ENCODE results near the gene SLC7A6OS.

The SLC7A6OS gene

GRCh38 chr16:68335175-68335574 lies 24.4 kb upstream of the SLC7A6OS start:
- Histone ChIP-seq H3K79me2 (ENCODE audit: low read length) (no peaks in the 10 kb centered on the region), H3K9me2 (replicated peaks; ENCODE audit: insufficient read depth, low read length) (no peaks in the 10 kb centered on the region), H3K4me3 (ENCODE audit: low read length) (no peak overlapping the region), H3K9ac (ENCODE audit: low read length) (no peak overlapping the region), H3K4me1 (ENCODE audit: low read length) (peaks cover 15% of the 10 kb centered on the region), H2AFZ (ENCODE audit: low read length) (no peak overlapping the region), H3K27me3 (replicated peaks; ENCODE audit: insufficient read depth, low read length) (no peaks in the 10 kb centered on the region), H3K36me3 (replicated peaks; ENCODE audit: insufficient read depth, low read length) (peaks cover 16% of the 10 kb centered on the region), H3K27ac (ENCODE audit: low read length) (no peak overlapping the region), H3K9me3 (replicated peaks; ENCODE audit: insufficient read depth, low read length) (no peaks in the 10 kb centered on the region), H3K4me2 (ENCODE audit: low read depth, low read length) (no peak overlapping the region), H3F3A (ENCODE audit: insufficient read depth, low read length) (peaks cover 18% of the 10 kb centered on the region), H4K20me1 (ENCODE audit: insufficient read depth, low read length) (no peaks in the 10 kb centered on the region)
- no peak for DNase-seq
- no peak for TF ChIP-seq EZH2 (optimal IDR thresholded peaks at IDR 0.05; ENCODE audit: low read depth, low read length)
- TF ChIP-seq, protein P1, sequence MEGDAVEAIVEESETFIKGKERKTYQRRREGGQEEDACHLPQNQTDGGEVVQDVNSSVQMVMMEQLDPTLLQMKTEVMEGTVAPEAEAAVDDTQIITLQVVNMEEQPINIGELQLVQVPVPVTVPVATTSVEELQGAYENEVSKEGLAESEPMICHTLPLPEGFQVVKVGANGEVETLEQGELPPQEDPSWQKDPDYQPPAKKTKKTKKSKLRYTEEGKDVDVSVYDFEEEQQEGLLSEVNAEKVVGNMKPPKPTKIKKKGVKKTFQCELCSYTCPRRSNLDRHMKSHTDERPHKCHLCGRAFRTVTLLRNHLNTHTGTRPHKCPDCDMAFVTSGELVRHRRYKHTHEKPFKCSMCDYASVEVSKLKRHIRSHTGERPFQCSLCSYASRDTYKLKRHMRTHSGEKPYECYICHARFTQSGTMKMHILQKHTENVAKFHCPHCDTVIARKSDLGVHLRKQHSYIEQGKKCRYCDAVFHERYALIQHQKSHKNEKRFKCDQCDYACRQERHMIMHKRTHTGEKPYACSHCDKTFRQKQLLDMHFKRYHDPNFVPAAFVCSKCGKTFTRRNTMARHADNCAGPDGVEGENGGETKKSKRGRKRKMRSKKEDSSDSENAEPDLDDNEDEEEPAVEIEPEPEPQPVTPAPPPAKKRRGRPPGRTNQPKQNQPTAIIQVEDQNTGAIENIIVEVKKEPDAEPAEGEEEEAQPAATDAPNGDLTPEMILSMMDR (IDR thresholded peaks at IDR 0.05; ENCODE audit: low read length): no peak
- TF ChIP-seq EZH2phosphoT487 (IDR thresholded peaks at IDR 0.05; ENCODE audit: low read length): no peak

DNA sequence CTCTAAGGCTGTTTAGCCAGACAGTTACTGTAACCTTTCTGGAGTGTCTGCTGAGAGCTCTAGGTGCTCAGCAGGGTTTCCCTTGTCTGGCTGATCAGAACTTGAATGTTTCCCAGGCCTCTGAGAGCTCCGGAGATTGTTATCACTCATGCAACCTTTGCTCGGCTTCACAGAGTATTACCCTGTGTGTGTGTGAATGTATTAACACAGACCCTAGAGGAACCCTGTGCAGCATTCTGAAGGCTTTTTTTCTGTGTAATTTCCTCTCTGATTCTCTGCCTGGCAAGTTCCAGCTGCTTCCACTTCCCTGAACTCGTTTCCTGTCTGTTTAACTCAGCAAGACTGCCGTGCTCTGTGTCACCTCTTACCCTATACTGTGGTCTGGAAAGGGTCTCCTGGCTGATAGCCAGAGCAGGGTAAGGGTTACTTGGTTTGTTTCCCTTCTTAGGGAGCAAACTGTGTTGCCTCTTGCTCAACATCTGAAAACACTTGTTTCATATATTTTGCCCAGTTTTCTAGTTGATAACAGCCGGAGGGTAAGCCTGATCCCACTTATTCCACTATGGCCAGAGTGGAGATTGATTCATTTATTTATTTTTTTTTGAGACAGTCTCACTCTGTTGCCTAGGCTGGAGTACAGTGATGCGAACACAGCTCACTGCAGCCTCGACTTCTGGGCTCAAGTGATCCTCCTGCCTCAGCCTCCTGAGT lies 21.8 kb upstream of the SLC7A6OS start:
- TF ChIP-seq, protein P1 (IDR thresholded peaks at IDR 0.05; ENCODE audit: low read length): no peak
- no peak for TF ChIP-seq EZH2phosphoT487 (IDR thresholded peaks at IDR 0.05; ENCODE audit: low read length)
- TF ChIP-seq EZH2 (optimal IDR thresholded peaks at IDR 0.05; ENCODE audit: low read depth, low read length): no peak
- Histone ChIP-seq H3K27me3 (replicated peaks; ENCODE audit: insufficient read depth, low read length) (no peaks in the 10 kb centered on the region), H3K4me2 (ENCODE audit: low read depth, low read length) (peak overlapping the region; percentile 58), H3K4me1 (ENCODE audit: low read length) (peaks cover 26% of the 10 kb centered on the region), H3K4me3 (ENCODE audit: low read length) (0 out of 2 replicates have a peak overlapping the region, but pooled peaks have one; percentile 4), H3K9me3 (replicated peaks; ENCODE audit: insufficient read depth, low read length) (no peaks in the 10 kb centered on the region), H3K27ac (ENCODE audit: low read length) (peak overlapping the region; percentile 58; the same call in 1 of the 2 replicates), H2AFZ (ENCODE audit: low read length) (0 out of 2 replicates have a peak overlapping the region, but pooled peaks have one; percentile 18), H3K79me2 (ENCODE audit: low read length) (no peaks in the 10 kb centered on the region), H3F3A (ENCODE audit: insufficient read depth, low read length) (peaks cover 27% of the 10 kb centered on the region), H4K20me1 (ENCODE audit: insufficient read depth, low read length) (no peaks in the 10 kb centered on the region), H3K9ac (ENCODE audit: low read length) (peak overlapping the region; percentile 29; the same call in 1 of the 2 replicates), H3K9me2 (replicated peaks; ENCODE audit: insufficient read depth, low read length) (no peaks in the 10 kb centered on the region), H3K36me3 (replicated peaks; ENCODE audit: insufficient read depth, low read length) (peaks cover 7% of the 10 kb centered on the region; the same call in 1 of the 2 replicates)
- peak; percentile 28 for DNase-seq

- Histone ChIP-seq H3K9ac (ENCODE audit: low read length) (peak overlapping the region; percentile 29; the same call in 1 of the 2 replicates), H3K9me3 (replicated peaks; ENCODE audit: insufficient read depth, low read length) (no peaks in the 10 kb centered on the region), H3K4me3 (ENCODE audit: low read length) (0 out of 2 replicates have a peak overlapping the region, but pooled peaks have one; percentile 4), H4K20me1 (ENCODE audit: insufficient read depth, low read length) (no peaks in the 10 kb centered on the region), H3K4me1 (ENCODE audit: low read length) (peaks cover 32% of the 10 kb centered on the region), H3K79me2 (ENCODE audit: low read length) (no peaks in the 10 kb centered on the region), H2AFZ (ENCODE audit: low read length) (0 out of 2 replicates have a peak overlapping the region, but pooled peaks have one; percentile 18), H3K27ac (ENCODE audit: low read length) (peak overlapping the region; percentile 58; the same call in 1 of the 2 replicates), H3F3A (ENCODE audit: insufficient read depth, low read length) (peaks cover 33% of the 10 kb centered on the region), H3K4me2 (ENCODE audit: low read depth, low read length) (peak overlapping the region; percentile 58), H3K36me3 (replicated peaks; ENCODE audit: insufficient read depth, low read length) (0 out of 2 replicates have a peak, but pooled peaks cover under 1% of the 10 kb centered on the region), H3K9me2 (replicated peaks; ENCODE audit: insufficient read depth, low read length) (no peaks in the 10 kb centered on the region), H3K27me3 (replicated peaks; ENCODE audit: insufficient read depth, low read length) (no peaks in the 10 kb centered on the region)
- DNase-seq: no peak
- TF ChIP-seq, protein P1 (IDR thresholded peaks at IDR 0.05; ENCODE audit: low read length): no peak
- TF ChIP-seq EZH2phosphoT487 (IDR thresholded peaks at IDR 0.05; ENCODE audit: low read length): no peak
- no peak for TF ChIP-seq EZH2 (optimal IDR thresholded peaks at IDR 0.05; ENCODE audit: low read depth, low read length)
Measured at GRCh38 chr16:68331879-68332410, 21.2 kb upstream of the SLC7A6OS start.

All from MM.1S (cell line).